Measurements from ENCODE around the gene GXYLT2.

GRCh38 chr3:72999951-73000350, 112.1 kb downstream of the GXYLT2 start:
- TF ChIP-seq, protein P1, sequence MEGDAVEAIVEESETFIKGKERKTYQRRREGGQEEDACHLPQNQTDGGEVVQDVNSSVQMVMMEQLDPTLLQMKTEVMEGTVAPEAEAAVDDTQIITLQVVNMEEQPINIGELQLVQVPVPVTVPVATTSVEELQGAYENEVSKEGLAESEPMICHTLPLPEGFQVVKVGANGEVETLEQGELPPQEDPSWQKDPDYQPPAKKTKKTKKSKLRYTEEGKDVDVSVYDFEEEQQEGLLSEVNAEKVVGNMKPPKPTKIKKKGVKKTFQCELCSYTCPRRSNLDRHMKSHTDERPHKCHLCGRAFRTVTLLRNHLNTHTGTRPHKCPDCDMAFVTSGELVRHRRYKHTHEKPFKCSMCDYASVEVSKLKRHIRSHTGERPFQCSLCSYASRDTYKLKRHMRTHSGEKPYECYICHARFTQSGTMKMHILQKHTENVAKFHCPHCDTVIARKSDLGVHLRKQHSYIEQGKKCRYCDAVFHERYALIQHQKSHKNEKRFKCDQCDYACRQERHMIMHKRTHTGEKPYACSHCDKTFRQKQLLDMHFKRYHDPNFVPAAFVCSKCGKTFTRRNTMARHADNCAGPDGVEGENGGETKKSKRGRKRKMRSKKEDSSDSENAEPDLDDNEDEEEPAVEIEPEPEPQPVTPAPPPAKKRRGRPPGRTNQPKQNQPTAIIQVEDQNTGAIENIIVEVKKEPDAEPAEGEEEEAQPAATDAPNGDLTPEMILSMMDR (IDR thresholded peaks at IDR 0.05), result no peak
- no peak for TF ChIP-seq POLR2A (IDR thresholded peaks at IDR 0.05)
- no peak for TF ChIP-seq POLR2AphosphoS5 (IDR thresholded peaks at IDR 0.05)

Measured in prostate gland (tissue), 2 donors.